Activated T-cell treated with anti-CD3 and anti-CD28 coated beads, Interleukin-2, amount 50 U/mL, for 24 hours (primary cell): ENCODE data around the gene ARFGAP2.

Experiments used
- DNase-seq: peaks from one replicate; pipeline ENCODE4 v3.0.0-alpha.2; 2020
- H3K27ac Mint-ChIP-seq: 2 replicates; pipeline ENCODE4 v1.8.0; 2020; ENCODE audit warnings: mild to moderate bottlenecking, mixed read lengths
- H3K27me3 Mint-ChIP-seq: 2 replicates; pipeline ENCODE4 v1.8.0; 2020; ENCODE audit warnings: mixed read lengths
- H3K36me3 Mint-ChIP-seq: 2 replicates; pipeline ENCODE4 v1.8.0; 2020; ENCODE audit warnings: low read depth, mixed read lengths
- H3K4me1 Mint-ChIP-seq: 2 replicates; pipeline ENCODE4 v1.8.0; 2020; ENCODE audit warnings: low read depth, mixed read lengths
- H3K4me3 Mint-ChIP-seq: 2 replicates; pipeline ENCODE4 v1.8.0; 2020; ENCODE audit warnings: mild to moderate bottlenecking, moderate library complexity, mixed read lengths
- H3K9me3 Mint-ChIP-seq: 2 replicates; pipeline ENCODE4 v1.8.0; 2020; ENCODE audit warnings: mixed read lengths

The ARFGAP2 gene

DNA sequence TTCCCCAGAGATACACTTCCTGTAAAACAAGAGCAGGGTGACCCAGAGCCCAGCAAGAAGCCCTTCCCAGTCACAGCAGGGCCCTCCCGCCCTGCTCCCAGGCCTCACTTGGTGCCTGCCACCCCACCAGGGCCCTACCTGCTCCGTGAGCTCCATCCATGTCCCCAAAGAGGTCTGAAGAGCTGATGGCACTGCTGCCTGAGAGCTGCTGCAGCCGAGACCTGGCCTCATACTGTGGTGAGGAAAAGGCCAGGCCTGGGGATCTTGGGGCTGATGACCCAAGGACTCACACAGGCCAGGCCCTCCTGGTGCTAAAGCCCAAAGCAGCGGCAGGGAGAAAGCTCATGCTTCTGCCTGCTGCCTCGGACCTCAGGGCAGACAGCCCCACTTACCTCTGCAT, 10.3 kb downstream of the ARFGAP2 start:
- no peak overlapping the region for H3K4me3 Mint-ChIP-seq
- H3K27ac Mint-ChIP-seq = peak overlapping the region; percentile 22
- H3K36me3 Mint-ChIP-seq = peaks cover 83% of the 10 kb centered on the region
- no peak for DNase-seq
- H3K4me1 Mint-ChIP-seq = peaks cover 3% of the 10 kb centered on the region
- H3K27me3 Mint-ChIP-seq = no peaks in the 10 kb centered on the region
- no peaks in the 10 kb centered on the region for H3K9me3 Mint-ChIP-seq

GRCh38 chr11:47165253-47165840, 11.3 kb downstream of the ARFGAP2 start:
- H3K9me3 Mint-ChIP-seq = no peaks in the 10 kb centered on the region
- no peak overlapping the region for H3K4me3 Mint-ChIP-seq
- peak overlapping the region; percentile 44 for H3K27ac Mint-ChIP-seq
- no peaks in the 10 kb centered on the region for H3K27me3 Mint-ChIP-seq
- H3K36me3 Mint-ChIP-seq = peaks cover 75% of the 10 kb centered on the region
- no peaks in the 10 kb centered on the region for H3K4me1 Mint-ChIP-seq
- no peak for DNase-seq

DNA sequence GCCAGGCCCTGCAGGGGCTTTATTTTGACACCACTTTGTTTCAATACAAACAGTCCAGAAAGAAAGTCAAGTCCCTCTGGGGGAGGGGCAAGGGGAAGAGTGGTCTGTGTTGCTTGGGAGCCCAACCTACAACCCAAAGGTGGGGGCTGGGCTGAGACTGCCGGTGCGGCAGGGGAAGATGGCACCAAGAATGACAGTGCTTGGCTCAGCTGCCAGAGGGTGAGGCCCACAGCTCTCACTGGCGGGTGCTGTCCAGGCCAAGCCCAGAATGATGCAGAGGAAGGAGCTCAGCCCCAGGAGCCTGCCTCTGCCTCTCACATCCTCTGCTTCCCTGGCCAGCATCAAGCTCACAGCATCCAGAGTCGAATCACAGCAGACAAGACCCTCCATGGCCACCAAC, 12.4 kb downstream of the ARFGAP2 start:
- Mint-ChIP-seq H3K27me3 (no peaks in the 10 kb centered on the region), H3K4me1 (no peaks in the 10 kb centered on the region), H3K27ac (peak overlapping the region; percentile 47), H3K4me3 (no peak overlapping the region), H3K9me3 (no peaks in the 10 kb centered on the region), H3K36me3 (peaks cover 69% of the 10 kb centered on the region)
- DNase-seq = no peak

DNA sequence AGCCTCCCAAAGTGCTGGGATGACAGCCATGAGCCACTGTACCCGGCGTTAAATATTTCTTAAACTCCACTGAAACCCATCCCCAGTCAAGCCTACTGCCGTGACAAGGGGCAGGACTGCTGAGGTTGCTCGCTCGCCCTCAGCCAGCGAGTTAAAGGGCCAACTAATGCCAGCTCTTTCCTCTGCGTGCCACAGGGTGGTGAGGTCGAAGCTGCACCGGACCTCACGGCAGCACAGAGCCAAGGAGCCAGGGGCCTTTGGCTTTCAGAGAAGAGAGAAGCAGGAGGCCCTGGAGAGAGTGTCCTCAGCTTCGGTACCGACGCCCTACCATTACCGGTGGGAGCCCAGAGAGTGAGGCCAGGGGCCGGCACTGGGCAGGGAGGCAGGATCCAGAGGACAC, 12.8 kb downstream of the ARFGAP2 start:
- no peaks in the 10 kb centered on the region for H3K27me3 Mint-ChIP-seq
- no peak overlapping the region for H3K27ac Mint-ChIP-seq
- no peaks in the 10 kb centered on the region for H3K9me3 Mint-ChIP-seq
- no peak for DNase-seq
- peaks cover 66% of the 10 kb centered on the region for H3K36me3 Mint-ChIP-seq
- no peaks in the 10 kb centered on the region for H3K4me1 Mint-ChIP-seq
- no peak overlapping the region for H3K4me3 Mint-ChIP-seq

DNA sequence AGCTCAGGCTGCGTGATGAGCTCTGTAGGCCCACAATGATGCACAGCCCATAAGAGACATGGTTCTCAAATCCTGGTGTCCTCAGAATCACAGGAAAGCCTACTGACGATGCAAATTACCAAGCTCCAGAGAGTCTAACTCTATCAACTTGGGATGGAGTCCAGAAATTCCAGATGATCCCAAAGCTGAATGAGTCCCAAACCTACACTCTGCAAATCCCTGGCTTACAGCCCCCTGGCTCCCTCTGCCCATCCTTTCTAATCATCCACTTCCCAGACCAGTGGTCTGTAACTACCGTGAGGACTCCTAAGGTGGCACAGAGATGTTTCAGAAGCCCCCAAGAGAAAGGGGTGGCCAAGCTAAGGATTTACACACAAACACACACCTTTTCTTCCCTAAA, 13.5 kb downstream of the ARFGAP2 start:
- H3K9me3 Mint-ChIP-seq = no peaks in the 10 kb centered on the region
- H3K4me3 Mint-ChIP-seq = no peak overlapping the region
- peaks cover 60% of the 10 kb centered on the region for H3K36me3 Mint-ChIP-seq
- no peak overlapping the region for H3K27ac Mint-ChIP-seq
- no peaks in the 10 kb centered on the region for H3K4me1 Mint-ChIP-seq
- no peak for DNase-seq
- H3K27me3 Mint-ChIP-seq = no peaks in the 10 kb centered on the region

DNA sequence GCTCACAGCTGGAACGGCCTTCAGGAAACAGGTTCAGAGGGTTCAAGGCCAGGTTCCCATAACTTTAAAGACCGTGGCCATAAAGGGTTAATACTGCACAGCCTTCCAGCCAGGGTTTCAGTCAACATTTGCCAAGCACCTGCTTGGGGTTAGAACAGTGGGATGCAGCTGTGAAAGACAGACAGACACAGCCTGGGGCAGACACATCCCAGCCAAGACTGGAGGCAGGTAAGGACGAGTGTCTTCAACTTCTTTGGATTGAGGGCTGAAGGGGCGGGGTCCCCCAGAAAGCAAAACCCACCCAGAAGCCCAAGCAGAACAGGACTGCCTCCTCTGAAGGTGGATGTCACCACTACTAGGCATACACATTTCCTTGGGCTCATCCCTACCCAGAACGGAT, 14.3 kb downstream of the ARFGAP2 start:
- H3K36me3 Mint-ChIP-seq = peaks cover 56% of the 10 kb centered on the region
- DNase-seq = no peak
- no peak overlapping the region for H3K27ac Mint-ChIP-seq
- H3K4me3 Mint-ChIP-seq = no peak overlapping the region
- H3K4me1 Mint-ChIP-seq = no peaks in the 10 kb centered on the region
- H3K27me3 Mint-ChIP-seq = no peaks in the 10 kb centered on the region
- H3K9me3 Mint-ChIP-seq = no peaks in the 10 kb centered on the region

DNA sequence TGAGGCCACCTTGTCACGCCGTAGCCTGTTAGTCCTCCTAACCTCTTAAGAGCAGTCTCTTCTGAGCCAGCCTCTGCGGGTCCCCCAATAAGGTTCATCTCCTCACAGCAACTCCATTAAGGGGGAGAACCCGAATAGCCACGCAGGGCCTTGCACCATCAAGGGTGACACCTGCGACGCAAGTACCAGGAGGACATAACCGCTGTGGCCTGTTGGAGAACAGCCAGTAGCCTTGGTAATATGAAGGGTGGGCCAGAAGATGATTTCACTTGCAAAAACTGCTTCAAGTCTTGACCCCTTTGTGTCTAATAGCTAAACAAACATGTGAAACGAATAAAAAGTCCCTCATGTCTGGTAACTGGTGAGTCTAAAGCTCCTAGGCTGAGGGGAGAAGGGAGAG, 14.8 kb downstream of the ARFGAP2 start:
- Mint-ChIP-seq H3K9me3 (no peaks in the 10 kb centered on the region), H3K36me3 (peaks cover 50% of the 10 kb centered on the region)

GRCh38 chr11:47161134-47161854, 15.4 kb downstream of the ARFGAP2 start:
- H3K4me3 Mint-ChIP-seq = no peak overlapping the region
- DNase-seq = peak; percentile 75
- H3K9me3 Mint-ChIP-seq = no peaks in the 10 kb centered on the region
- peak overlapping the region; percentile 59 for H3K27ac Mint-ChIP-seq
- no peaks in the 10 kb centered on the region for H3K4me1 Mint-ChIP-seq
- H3K36me3 Mint-ChIP-seq = peaks cover 44% of the 10 kb centered on the region
- no peaks in the 10 kb centered on the region for H3K27me3 Mint-ChIP-seq

More for the DNA sequence above, 14.8 kb downstream of the ARFGAP2 start:
- Mint-ChIP-seq H3K27me3 (no peaks in the 10 kb centered on the region), H3K4me3 (no peak overlapping the region), H3K27ac (peak overlapping the region; percentile 59), H3K4me1 (no peaks in the 10 kb centered on the region)
- no peak for DNase-seq

- peaks cover 1% of the 10 kb centered on the region for H3K4me1 Mint-ChIP-seq
- DNase-seq = no peak
- no peak overlapping the region for H3K4me3 Mint-ChIP-seq
- no peaks in the 10 kb centered on the region for H3K27me3 Mint-ChIP-seq
- peak overlapping the region; percentile 14 for H3K27ac Mint-ChIP-seq
- no peaks in the 10 kb centered on the region for H3K9me3 Mint-ChIP-seq
- peaks cover 39% of the 10 kb centered on the region for H3K36me3 Mint-ChIP-seq
Observed at GRCh38 chr11:47160753-47161133, 15.9 kb downstream of the ARFGAP2 start.

DNA sequence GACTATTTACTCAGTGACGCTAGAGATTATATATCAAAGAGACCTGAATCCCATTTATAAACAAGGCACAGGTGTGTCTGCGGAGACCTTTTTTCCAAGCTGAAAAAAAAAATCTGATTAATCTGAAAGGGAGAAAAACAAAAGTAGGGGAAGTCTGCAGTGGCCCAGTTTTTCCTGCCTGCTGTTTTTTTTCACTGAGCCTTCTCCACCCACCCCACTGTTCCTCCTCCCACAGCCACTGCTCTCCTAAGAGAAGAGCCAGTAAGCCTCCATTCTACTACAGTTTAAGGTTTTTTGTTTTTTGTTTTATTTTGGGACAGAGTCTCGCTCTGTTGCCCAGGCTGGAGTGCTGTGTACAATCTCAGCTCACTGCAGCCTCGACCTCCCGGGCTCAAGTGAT, 18.4 kb downstream of the ARFGAP2 start:
- H3K27ac Mint-ChIP-seq = peak overlapping the region; percentile 47
- no peaks in the 10 kb centered on the region for H3K9me3 Mint-ChIP-seq
- peaks cover 16% of the 10 kb centered on the region for H3K36me3 Mint-ChIP-seq
- no peak overlapping the region for H3K4me3 Mint-ChIP-seq
- DNase-seq = no peak
- H3K4me1 Mint-ChIP-seq = peaks cover 25% of the 10 kb centered on the region
- H3K27me3 Mint-ChIP-seq = no peaks in the 10 kb centered on the region

DNA sequence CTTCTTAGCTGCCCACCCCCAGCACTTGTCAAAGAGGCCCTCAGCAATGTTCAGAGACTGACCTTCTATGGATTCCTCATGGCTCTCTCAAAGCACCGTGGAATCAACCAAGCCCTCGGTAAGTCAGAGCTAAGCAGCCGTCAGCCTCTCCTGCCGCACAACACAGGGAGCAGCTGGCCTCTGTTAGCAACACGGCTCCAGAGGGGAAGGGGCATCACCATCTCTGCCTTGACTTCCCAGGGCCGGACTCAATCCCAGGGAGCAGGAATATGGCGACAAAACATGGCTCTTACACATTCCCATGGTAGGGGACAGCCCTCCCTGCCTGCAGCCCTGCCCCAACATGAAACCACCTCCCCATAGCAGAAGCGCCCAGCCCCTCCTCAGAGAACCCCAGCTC, 18.9 kb downstream of the ARFGAP2 start:
- Mint-ChIP-seq H3K27ac (peak overlapping the region; percentile 47), H3K4me3 (no peak overlapping the region), H3K9me3 (no peaks in the 10 kb centered on the region), H3K27me3 (no peaks in the 10 kb centered on the region), H3K4me1 (peaks cover 29% of the 10 kb centered on the region), H3K36me3 (peaks cover 14% of the 10 kb centered on the region)
- no peak for DNase-seq

GRCh38 chr11:47156951-47157350, 19.7 kb downstream of the ARFGAP2 start:
- H3K4me1 Mint-ChIP-seq = peaks cover 29% of the 10 kb centered on the region
- no peaks in the 10 kb centered on the region for H3K9me3 Mint-ChIP-seq
- H3K27ac Mint-ChIP-seq = no peak overlapping the region
- peaks cover 12% of the 10 kb centered on the region for H3K36me3 Mint-ChIP-seq
- H3K4me3 Mint-ChIP-seq = no peak overlapping the region
- no peaks in the 10 kb centered on the region for H3K27me3 Mint-ChIP-seq
- no peak for DNase-seq

DNA sequence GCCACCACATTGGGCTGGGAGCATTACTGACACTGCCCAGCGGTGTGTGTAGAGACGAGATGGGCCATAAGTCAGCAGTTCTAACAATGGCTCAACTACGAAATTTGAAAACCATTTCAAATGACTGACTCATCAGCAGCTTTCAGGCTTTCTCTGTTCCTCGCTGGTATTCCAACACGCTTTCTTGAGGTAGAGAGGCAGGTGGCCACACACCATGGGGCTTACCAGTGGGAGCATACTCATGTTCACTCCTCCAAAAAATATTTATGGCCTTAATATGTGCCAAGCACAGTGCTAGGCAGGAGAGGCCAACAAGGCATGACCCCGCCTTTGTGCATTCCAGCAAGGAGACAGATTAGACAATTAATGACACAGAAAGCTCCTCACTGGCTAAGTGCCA, 20.3 kb downstream of the ARFGAP2 start:
- Mint-ChIP-seq H3K9me3 (no peaks in the 10 kb centered on the region), H3K4me3 (no peak overlapping the region), H3K27ac (no peak overlapping the region), H3K27me3 (no peaks in the 10 kb centered on the region), H3K4me1 (peaks cover 29% of the 10 kb centered on the region), H3K36me3 (peaks cover 10% of the 10 kb centered on the region)
- no peak for DNase-seq

DNA sequence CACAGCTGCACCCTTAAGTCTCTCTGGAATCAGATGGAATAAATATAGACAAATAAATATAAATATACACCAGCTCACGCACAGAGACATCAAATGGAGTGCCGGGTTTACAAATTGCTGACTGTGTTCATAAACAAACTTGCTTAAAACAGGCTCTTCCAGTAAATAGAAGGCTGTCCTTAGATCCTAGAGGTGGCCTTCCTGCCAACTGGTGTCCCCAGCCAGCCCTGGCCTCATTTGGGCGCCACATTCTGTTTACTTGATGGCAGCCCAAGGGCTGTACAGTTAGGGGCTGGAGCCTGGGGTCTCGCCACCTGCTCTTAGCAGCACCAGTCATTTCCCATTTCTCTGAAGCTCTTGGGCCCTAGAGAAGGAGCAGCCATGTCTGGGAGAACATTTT, 20.8 kb downstream of the ARFGAP2 start:
- Mint-ChIP-seq H3K4me3 (no peak overlapping the region), H3K9me3 (no peaks in the 10 kb centered on the region), H3K36me3 (peaks cover 10% of the 10 kb centered on the region), H3K27ac (no peak overlapping the region), H3K4me1 (peaks cover 29% of the 10 kb centered on the region), H3K27me3 (no peaks in the 10 kb centered on the region)
- DNase-seq = no peak

- Mint-ChIP-seq H3K4me3 (no peak overlapping the region), H3K9me3 (no peaks in the 10 kb centered on the region), H3K27me3 (no peaks in the 10 kb centered on the region), H3K27ac (peak overlapping the region; percentile 80), H3K4me1 (peaks cover 29% of the 10 kb centered on the region), H3K36me3 (peaks cover 7% of the 10 kb centered on the region)
- no peak for DNase-seq
Observed at GRCh38 chr11:47154616-47155570, 21.8 kb downstream of the ARFGAP2 start.
